Measurements from ENCODE around the gene RSRC1.
"Not testable (repeated sequence)": the region's sequence is repeated elsewhere in the genome, so short reads cannot be mapped to it uniquely, and the experiment has no call there.

RSRC1 gene

GRCh38 chr3:158382479-158382878 is 272.6 kb downstream of the RSRC1 start:
- H3K4me3 ChIP-seq (ENCODE audit: low read length), result no peak overlapping the region
- no peaks in the 10 kb centered on the region for H3K27me3 ChIP-seq (ENCODE audit: control insufficient read depth, insufficient read depth, low read length)
- H3K4me1 ChIP-seq (ENCODE audit: control insufficient read depth, low read depth, low read length), result no peaks in the 10 kb centered on the region
- no peaks in the 10 kb centered on the region for H3K36me3 ChIP-seq (ENCODE audit: control insufficient read depth, low read depth, low read length)
- H3K9me3 ChIP-seq (ENCODE audit: control insufficient read depth, low read depth, low read length), result no peaks in the 10 kb centered on the region
- no peak overlapping the region for H3K9ac ChIP-seq (ENCODE audit: low read length)
- H3K27ac ChIP-seq (ENCODE audit: low read length), result no peak overlapping the region

GRCh38 chr3:158384019-158384418 is 274.1 kb downstream of the RSRC1 start:
- no peaks in the 10 kb centered on the region for H3K4me1 ChIP-seq (ENCODE audit: control insufficient read depth, low read depth, low read length)
- no peak overlapping the region for H3K27ac ChIP-seq (ENCODE audit: low read length)
- no peak overlapping the region for H3K9ac ChIP-seq (ENCODE audit: low read length)
- H3K36me3 ChIP-seq (ENCODE audit: control insufficient read depth, low read depth, low read length), result no peaks in the 10 kb centered on the region
- no peak overlapping the region for H3K4me3 ChIP-seq (ENCODE audit: low read length)
- no peaks in the 10 kb centered on the region for H3K9me3 ChIP-seq (ENCODE audit: control insufficient read depth, low read depth, low read length)
- H3K27me3 ChIP-seq (ENCODE audit: control insufficient read depth, insufficient read depth, low read length), result no peaks in the 10 kb centered on the region

DNA sequence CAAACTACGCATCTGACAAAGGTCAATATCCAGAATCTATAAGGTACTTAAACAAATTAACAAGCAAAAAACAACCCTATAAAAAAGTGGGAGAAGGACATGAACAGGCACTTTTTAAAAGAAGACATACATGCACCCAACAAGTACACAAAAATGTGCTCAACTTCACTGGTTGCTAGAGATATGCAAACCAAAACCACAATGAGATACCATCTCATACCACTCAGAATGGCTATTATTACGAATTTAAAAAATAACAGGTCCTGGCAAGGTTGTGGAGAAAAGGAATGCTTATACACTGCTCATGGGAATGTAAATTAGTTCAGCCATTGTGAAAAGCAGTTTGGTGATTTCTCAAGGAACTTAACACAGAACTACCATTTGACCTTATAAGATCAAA is 285.5 kb downstream of the RSRC1 start:
- Histone ChIP-seq H3K4me1 (ENCODE audit: control insufficient read depth, low read depth, low read length) (no peaks in the 10 kb centered on the region), H3K36me3 (ENCODE audit: control insufficient read depth, low read depth, low read length) (no peaks in the 10 kb centered on the region), H3K4me3 (ENCODE audit: low read length) (no peak overlapping the region), H3K9ac (ENCODE audit: low read length) (no peak overlapping the region), H3K9me3 (ENCODE audit: control insufficient read depth, low read depth, low read length) (no peaks in the 10 kb centered on the region), H3K27me3 (ENCODE audit: control insufficient read depth, insufficient read depth, low read length) (no peaks in the 10 kb centered on the region), H3K27ac (ENCODE audit: low read length) (no peak overlapping the region)

DNA sequence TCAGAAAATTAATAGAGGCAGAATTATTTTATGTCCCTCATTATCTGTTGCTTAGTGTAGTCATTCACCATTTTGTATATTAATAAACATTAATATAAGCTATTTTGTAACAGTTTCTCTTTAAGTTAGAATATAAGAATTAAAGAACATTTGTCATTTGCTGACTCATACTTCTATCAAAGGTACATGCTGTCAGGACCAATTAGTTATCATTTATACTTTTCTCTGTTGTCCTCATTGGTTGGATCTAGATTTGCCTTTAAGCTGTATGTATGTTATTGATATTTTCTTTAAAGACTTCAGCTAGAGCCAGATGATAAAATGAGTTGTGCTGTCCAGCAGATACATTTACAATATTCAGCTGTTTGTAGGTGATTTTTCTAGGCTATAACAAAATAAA is 292.7 kb downstream of the RSRC1 start:
- no peaks in the 10 kb centered on the region for H3K36me3 ChIP-seq (ENCODE audit: control insufficient read depth, low read depth, low read length)
- no peaks in the 10 kb centered on the region for H3K27me3 ChIP-seq (ENCODE audit: control insufficient read depth, insufficient read depth, low read length)
- no peak overlapping the region for H3K27ac ChIP-seq (ENCODE audit: low read length)
- no peak overlapping the region for H3K4me3 ChIP-seq (ENCODE audit: low read length)
- H3K9ac ChIP-seq (ENCODE audit: low read length), result no peak overlapping the region
- no peaks in the 10 kb centered on the region for H3K4me1 ChIP-seq (ENCODE audit: control insufficient read depth, low read depth, low read length)
- H3K9me3 ChIP-seq (ENCODE audit: control insufficient read depth, low read depth, low read length), result no peaks in the 10 kb centered on the region

DNA sequence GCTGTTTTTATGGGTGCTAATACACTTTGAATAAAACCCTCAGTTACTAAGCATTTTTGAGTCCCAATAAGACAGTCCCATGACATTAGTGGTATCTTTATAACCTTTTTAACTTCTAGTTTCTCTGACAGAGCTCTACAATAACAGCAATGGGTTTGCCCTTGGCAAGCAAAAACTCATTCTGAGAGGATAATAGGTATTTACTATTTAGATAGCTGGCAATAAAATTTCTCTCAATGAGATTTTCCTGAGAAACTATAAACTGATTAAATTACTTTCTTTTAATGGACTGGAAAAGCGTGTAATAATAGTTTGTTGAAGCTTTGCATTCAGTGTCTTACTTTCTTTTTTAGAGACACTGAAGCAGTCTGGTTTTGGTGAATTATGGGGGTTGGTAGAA is 293.1 kb downstream of the RSRC1 start:
- Histone ChIP-seq H3K4me1 (ENCODE audit: control insufficient read depth, low read depth, low read length) (no peaks in the 10 kb centered on the region), H3K9ac (ENCODE audit: low read length) (no peak overlapping the region), H3K36me3 (ENCODE audit: control insufficient read depth, low read depth, low read length) (no peaks in the 10 kb centered on the region), H3K4me3 (ENCODE audit: low read length) (no peak overlapping the region), H3K9me3 (ENCODE audit: control insufficient read depth, low read depth, low read length) (no peaks in the 10 kb centered on the region), H3K27ac (ENCODE audit: low read length) (no peak overlapping the region), H3K27me3 (ENCODE audit: control insufficient read depth, insufficient read depth, low read length) (no peaks in the 10 kb centered on the region)

DNA sequence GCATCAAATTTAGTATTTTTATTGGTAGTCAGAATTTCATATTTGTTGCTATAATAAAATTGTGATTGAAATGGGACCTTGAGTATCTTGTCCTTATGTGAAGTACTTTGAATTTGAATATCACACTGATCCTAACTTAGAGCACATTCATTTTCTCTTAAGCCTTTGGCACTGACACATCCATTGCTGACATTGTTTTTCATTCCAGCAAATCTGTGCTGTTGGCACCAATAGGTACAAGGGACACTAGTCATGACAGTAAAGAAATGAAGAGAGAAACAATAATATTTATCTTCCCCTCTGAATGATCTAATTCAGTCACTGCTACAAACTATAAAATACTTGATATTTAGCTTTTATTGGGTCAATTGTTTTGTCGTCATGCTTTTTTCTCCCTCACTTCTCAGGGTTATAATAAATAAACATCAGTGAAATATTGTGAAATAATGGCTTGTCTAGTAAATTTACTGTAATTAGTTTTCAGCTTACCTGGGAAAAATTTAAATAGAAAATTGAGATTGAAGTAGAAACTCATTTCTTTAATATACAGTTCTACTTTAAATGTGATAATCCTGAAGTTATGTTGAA is 294.3 kb downstream of the RSRC1 start:
- H3K4me3 ChIP-seq (ENCODE audit: low read length), result no peak overlapping the region
- H3K4me1 ChIP-seq (ENCODE audit: control insufficient read depth, low read depth, low read length), result no peaks in the 10 kb centered on the region
- H3K9me3 ChIP-seq (ENCODE audit: control insufficient read depth, low read depth, low read length), result no peaks in the 10 kb centered on the region
- H3K27ac ChIP-seq (ENCODE audit: low read length), result no peak overlapping the region
- no peak overlapping the region for H3K9ac ChIP-seq (ENCODE audit: low read length)
- no peaks in the 10 kb centered on the region for H3K27me3 ChIP-seq (ENCODE audit: control insufficient read depth, insufficient read depth, low read length)
- H3K36me3 ChIP-seq (ENCODE audit: control insufficient read depth, low read depth, low read length), result no peaks in the 10 kb centered on the region

- no peaks in the 10 kb centered on the region for H3K27me3 ChIP-seq (ENCODE audit: control insufficient read depth, insufficient read depth, low read length)
- no peaks in the 10 kb centered on the region for H3K36me3 ChIP-seq (ENCODE audit: control insufficient read depth, low read depth, low read length)
- H3K4me3 ChIP-seq (ENCODE audit: low read length), result no peak overlapping the region
- no peak overlapping the region for H3K27ac ChIP-seq (ENCODE audit: low read length)
- H3K9ac ChIP-seq (ENCODE audit: low read length), result no peak overlapping the region
- H3K4me1 ChIP-seq (ENCODE audit: control insufficient read depth, low read depth, low read length), result no peaks in the 10 kb centered on the region
- H3K9me3 ChIP-seq (ENCODE audit: control insufficient read depth, low read depth, low read length), result no peaks in the 10 kb centered on the region
Measured at GRCh38 chr3:158405507-158405906, 295.6 kb downstream of the RSRC1 start.

DNA sequence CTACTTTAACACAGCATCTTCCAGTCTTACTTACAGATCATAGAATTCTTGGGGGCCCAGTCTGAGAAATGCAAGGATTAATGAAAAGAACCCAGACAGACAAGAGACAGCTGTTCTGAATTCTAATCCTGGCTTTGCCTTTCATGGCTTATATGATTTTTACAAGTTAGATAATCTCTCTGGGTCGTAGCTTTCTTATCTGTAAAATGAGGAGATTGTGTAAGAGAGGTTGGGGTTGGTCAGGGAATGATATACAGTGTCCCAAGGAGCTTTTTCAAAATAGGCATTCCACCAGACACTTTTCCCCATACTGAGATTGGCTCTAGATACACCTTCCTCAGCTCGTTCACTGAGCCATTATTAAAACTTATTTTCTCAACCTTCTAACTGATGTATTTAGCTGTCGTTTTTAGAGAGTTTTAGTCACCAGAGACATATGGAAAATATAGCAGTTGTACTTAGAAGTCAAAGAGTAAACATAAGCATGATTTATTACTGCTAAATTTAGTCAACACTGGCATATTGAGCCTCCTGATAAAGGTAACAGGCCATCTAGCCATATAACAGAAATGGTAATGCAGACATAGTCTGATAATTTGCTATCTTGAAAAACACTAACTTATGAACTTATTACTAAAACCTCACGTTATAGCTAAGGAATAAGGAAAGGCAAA is 298.1 kb downstream of the RSRC1 start:
- no peak overlapping the region for H3K27ac ChIP-seq (ENCODE audit: low read length)
- H3K36me3 ChIP-seq (ENCODE audit: control insufficient read depth, low read depth, low read length), result no peaks in the 10 kb centered on the region
- H3K9me3 ChIP-seq (ENCODE audit: control insufficient read depth, low read depth, low read length), result no peaks in the 10 kb centered on the region
- H3K9ac ChIP-seq (ENCODE audit: low read length), result no peak overlapping the region
- no peak overlapping the region for H3K4me3 ChIP-seq (ENCODE audit: low read length)
- H3K27me3 ChIP-seq (ENCODE audit: control insufficient read depth, insufficient read depth, low read length), result no peaks in the 10 kb centered on the region
- H3K4me1 ChIP-seq (ENCODE audit: control insufficient read depth, low read depth, low read length), result no peaks in the 10 kb centered on the region

GRCh38 chr3:158408518-158408897 is 298.6 kb downstream of the RSRC1 start:
- not testable (repeated sequence) for H3K9ac ChIP-seq (ENCODE audit: low read length); H3K27me3 ChIP-seq (ENCODE audit: control insufficient read depth, insufficient read depth, low read length); H3K27ac ChIP-seq (ENCODE audit: low read length); H3K36me3 ChIP-seq (ENCODE audit: control insufficient read depth, low read depth, low read length); H3K4me1 ChIP-seq (ENCODE audit: control insufficient read depth, low read depth, low read length); H3K9me3 ChIP-seq (ENCODE audit: control insufficient read depth, low read depth, low read length); H3K4me3 ChIP-seq (ENCODE audit: low read length)

GRCh38 chr3:158418035-158418434 is 308.1 kb downstream of the RSRC1 start:
- H3K27ac ChIP-seq (ENCODE audit: low read length), result no peak overlapping the region
- H3K9me3 ChIP-seq (ENCODE audit: control insufficient read depth, low read depth, low read length), result no peaks in the 10 kb centered on the region
- no peaks in the 10 kb centered on the region for H3K4me1 ChIP-seq (ENCODE audit: control insufficient read depth, low read depth, low read length)
- no peak overlapping the region for H3K4me3 ChIP-seq (ENCODE audit: low read length)
- H3K9ac ChIP-seq (ENCODE audit: low read length), result no peak overlapping the region
- H3K36me3 ChIP-seq (ENCODE audit: control insufficient read depth, low read depth, low read length), result no peaks in the 10 kb centered on the region
- no peaks in the 10 kb centered on the region for H3K27me3 ChIP-seq (ENCODE audit: control insufficient read depth, insufficient read depth, low read length)

DNA sequence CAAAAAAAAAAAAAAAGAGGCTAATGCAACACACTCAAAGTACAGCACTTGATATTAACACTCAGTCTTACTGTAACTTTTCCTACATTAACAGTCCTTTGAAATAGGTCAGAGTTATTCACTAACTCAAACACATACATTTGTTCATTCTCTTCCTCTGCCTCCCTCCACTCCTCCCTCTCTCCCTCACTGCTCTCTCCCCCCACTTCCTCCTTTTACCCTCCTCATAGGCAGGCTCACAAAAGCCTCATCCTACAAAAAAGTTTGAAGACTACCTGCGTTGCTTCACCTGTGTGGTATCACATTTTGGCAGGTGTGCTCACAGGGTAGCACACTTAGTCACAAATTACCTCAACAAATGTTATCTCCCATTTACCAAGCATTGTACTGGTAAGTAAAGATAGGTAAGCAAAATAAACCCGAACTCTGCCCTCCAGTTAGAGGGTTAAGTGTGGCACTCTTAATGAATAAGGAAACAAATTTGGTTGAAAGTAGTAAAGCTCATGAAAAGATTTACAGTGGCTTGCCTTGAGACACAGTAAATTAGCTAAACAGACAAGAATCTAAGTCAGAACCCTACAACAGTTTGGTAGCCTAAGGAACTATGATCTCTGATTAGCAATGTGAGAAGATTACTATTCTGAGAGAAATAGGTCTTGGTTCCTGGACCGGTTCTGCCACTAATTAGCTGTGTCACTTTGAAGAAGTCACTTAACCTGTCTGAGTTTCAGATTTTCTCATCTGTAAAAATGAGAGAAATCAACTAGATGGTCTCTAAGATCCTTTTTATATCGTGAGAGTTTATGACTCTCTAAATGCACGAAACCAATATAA is 310.1 kb downstream of the RSRC1 start:
- Histone ChIP-seq H3K9ac (ENCODE audit: low read length) (no peak overlapping the region), H3K9me3 (ENCODE audit: control insufficient read depth, low read depth, low read length) (no peaks in the 10 kb centered on the region), H3K4me3 (ENCODE audit: low read length) (no peak overlapping the region), H3K27ac (ENCODE audit: low read length) (no peak overlapping the region), H3K4me1 (ENCODE audit: control insufficient read depth, low read depth, low read length) (no peaks in the 10 kb centered on the region), H3K36me3 (ENCODE audit: control insufficient read depth, low read depth, low read length) (no peaks in the 10 kb centered on the region), H3K27me3 (ENCODE audit: control insufficient read depth, insufficient read depth, low read length) (no peaks in the 10 kb centered on the region)
